ENCODE data around the gene DISP2. TPM values are rescaled to one million over a fixed set of nuclear protein-coding genes. Genes with fewer than 3 reads are reported as not detected.

The DISP2 gene
- total and polyA plus RNA-seq, 9 of the 15 experiments (the other 6 are each of a cell fraction or from before 2014, with no cell fraction given), result 0.06 to 0.89 (median 0.15) TPM; not detected in 1

Other genes with a start within 250 kb of the DISP2 start
Only the 7 nearest of the 15 such genes appear.
- gene ANKRD63, start 75.2 kb upstream of the DISP2 start, total RNA-seq (2014; rRNA removed), result 2.0 and 2.5 TPM in 2 replicates
- not detected in 2 replicates for gene ANKRD63, start 75.2 kb upstream of the DISP2 start, total RNA-seq (2014; rRNA removed; fragmentation: Illumina TruSeq; extraction: Trizol)
- gene ANKRD63, start 75.2 kb upstream of the DISP2 start, total RNA-seq (2015; rRNA removed; fragmentation: Illumina TruSeq; extraction: Trizol), result not detected in 2 replicates
- gene ANKRD63, start 75.2 kb upstream of the DISP2 start, total RNA-seq (2021), result 1.8 and 2.5 TPM in 2 replicates
- 0.19 TPM in 1 of 2 replicates, not detected in the other for gene ANKRD63, start 75.2 kb upstream of the DISP2 start, polyA plus RNA-seq (2011; rRNA removed)
- gene ANKRD63, start 75.2 kb upstream of the DISP2 start, polyA plus RNA-seq (2014; fragmentation: Illumina TruSeq; extraction: Trizol), result not detected in 2 replicates
- not detected for gene ANKRD63, start 75.2 kb upstream of the DISP2 start, polyA plus RNA-seq (2014; fragmentation: Nextera tagmentation; extraction: Ambion mirVana)
- 0.63 and 1.3 TPM in 2 replicates for gene ANKRD63, start 75.2 kb upstream of the DISP2 start, polyA plus RNA-seq (2014; rRNA removed)
- 6.9 and 7.1 TPM in 2 replicates for gene PLCB2, start 50.3 kb upstream of the DISP2 start, total RNA-seq (2014; rRNA removed)
- gene PLCB2, start 50.3 kb upstream of the DISP2 start, total RNA-seq (2014; rRNA removed; fragmentation: Illumina TruSeq; extraction: Trizol), result 3.4 and 4.1 TPM in 2 replicates
- gene PLCB2, start 50.3 kb upstream of the DISP2 start, total RNA-seq (2015; rRNA removed; fragmentation: Illumina TruSeq; extraction: Trizol), result 10.0 and 10.8 TPM in 2 replicates
- 11.2 and 11.6 TPM in 2 replicates for gene PLCB2, start 50.3 kb upstream of the DISP2 start, total RNA-seq (2021)
- gene PLCB2, start 50.3 kb upstream of the DISP2 start, polyA plus RNA-seq (2011; rRNA removed), result 8.0 and 25.4 TPM in 2 replicates
- 9.0 and 9.5 TPM in 2 replicates for gene PLCB2, start 50.3 kb upstream of the DISP2 start, polyA plus RNA-seq (2014; fragmentation: Illumina TruSeq; extraction: Trizol)
- gene PLCB2, start 50.3 kb upstream of the DISP2 start, polyA plus RNA-seq (2014; fragmentation: Nextera tagmentation; extraction: Ambion mirVana), result under 1 TPM; 0.37 to 0.59 TPM
- 12.3 and 13.2 TPM in 2 replicates for gene PLCB2, start 50.3 kb upstream of the DISP2 start, polyA plus RNA-seq (2014; rRNA removed)
- gene INAFM2, start 34.5 kb upstream of the DISP2 start, total RNA-seq (2014; rRNA removed), result 27.1 and 27.8 TPM in 2 replicates
- gene INAFM2, start 34.5 kb upstream of the DISP2 start, total RNA-seq (2014; rRNA removed; fragmentation: Illumina TruSeq; extraction: Trizol), result 29.1 and 30.4 TPM in 2 replicates
- gene INAFM2, start 34.5 kb upstream of the DISP2 start, total RNA-seq (2015; rRNA removed; fragmentation: Illumina TruSeq; extraction: Trizol), result 29.4 and 32.1 TPM in 2 replicates
- gene INAFM2, start 34.5 kb upstream of the DISP2 start, total RNA-seq (2021), result 37.4 and 43.1 TPM in 2 replicates
- 26.7 and 27.9 TPM in 2 replicates for gene INAFM2, start 34.5 kb upstream of the DISP2 start, polyA plus RNA-seq (2011; rRNA removed)
- 20.3 and 25.5 TPM in 2 replicates for gene INAFM2, start 34.5 kb upstream of the DISP2 start, polyA plus RNA-seq (2014; fragmentation: Illumina TruSeq; extraction: Trizol)
- gene INAFM2, start 34.5 kb upstream of the DISP2 start, polyA plus RNA-seq (2014; fragmentation: Nextera tagmentation; extraction: Ambion mirVana), result 10 to 100 TPM; 11.8 to 12.3 TPM
- gene INAFM2, start 34.5 kb upstream of the DISP2 start, polyA plus RNA-seq (2014; rRNA removed), result 27.2 and 28.2 TPM in 2 replicates
- 0.08 TPM in 1 of 2 replicates, not detected in the other for gene CCDC9B, start 17.3 kb upstream of the DISP2 start, total RNA-seq (2014; rRNA removed)
- 0.36 and 0.38 TPM in 2 replicates for gene CCDC9B, start 17.3 kb upstream of the DISP2 start, total RNA-seq (2014; rRNA removed; fragmentation: Illumina TruSeq; extraction: Trizol)
- gene CCDC9B, start 17.3 kb upstream of the DISP2 start, total RNA-seq (2015; rRNA removed; fragmentation: Illumina TruSeq; extraction: Trizol), result 0.26 and 0.47 TPM in 2 replicates
- 0.33 and 0.56 TPM in 2 replicates for gene CCDC9B, start 17.3 kb upstream of the DISP2 start, total RNA-seq (2021)
- gene CCDC9B, start 17.3 kb upstream of the DISP2 start, polyA plus RNA-seq (2011; rRNA removed), result 0.04 TPM in 2 replicates
- gene CCDC9B, start 17.3 kb upstream of the DISP2 start, polyA plus RNA-seq (2014; fragmentation: Illumina TruSeq; extraction: Trizol), result 0.16 and 0.17 TPM in 2 replicates
- under 1 TPM; 0.01 to 0.03 TPM for gene CCDC9B, start 17.3 kb upstream of the DISP2 start, polyA plus RNA-seq (2014; fragmentation: Nextera tagmentation; extraction: Ambion mirVana)
- 0.05 and 0.15 TPM in 2 replicates for gene CCDC9B, start 17.3 kb upstream of the DISP2 start, polyA plus RNA-seq (2014; rRNA removed)
- not detected in 2 replicates for gene PHGR1, start 7.2 kb upstream of the DISP2 start, total RNA-seq (2014; rRNA removed)
- gene PHGR1, start 7.2 kb upstream of the DISP2 start, total RNA-seq (2014; rRNA removed; fragmentation: Illumina TruSeq; extraction: Trizol), result not detected in 2 replicates
- gene PHGR1, start 7.2 kb upstream of the DISP2 start, total RNA-seq (2015; rRNA removed; fragmentation: Illumina TruSeq; extraction: Trizol), result not detected in 2 replicates
- gene PHGR1, start 7.2 kb upstream of the DISP2 start, total RNA-seq (2021), result 0.65 TPM in 1 of 2 replicates, not detected in the other
- not detected in 2 replicates for gene PHGR1, start 7.2 kb upstream of the DISP2 start, polyA plus RNA-seq (2011; rRNA removed)
- not detected in 2 replicates for gene PHGR1, start 7.2 kb upstream of the DISP2 start, polyA plus RNA-seq (2014; fragmentation: Illumina TruSeq; extraction: Trizol)
- gene PHGR1, start 7.2 kb upstream of the DISP2 start, polyA plus RNA-seq (2014; fragmentation: Nextera tagmentation; extraction: Ambion mirVana), result not detected
- not detected in 2 replicates for gene PHGR1, start 7.2 kb upstream of the DISP2 start, polyA plus RNA-seq (2014; rRNA removed)
- 51.4 and 62.3 TPM in 2 replicates for gene KNSTRN, start 24.5 kb downstream of the DISP2 start, total RNA-seq (2014; rRNA removed)
- 88.2 and 99.8 TPM in 2 replicates for gene KNSTRN, start 24.5 kb downstream of the DISP2 start, total RNA-seq (2014; rRNA removed; fragmentation: Illumina TruSeq; extraction: Trizol)
- 85.8 and 87.3 TPM in 2 replicates for gene KNSTRN, start 24.5 kb downstream of the DISP2 start, total RNA-seq (2015; rRNA removed; fragmentation: Illumina TruSeq; extraction: Trizol)
- gene KNSTRN, start 24.5 kb downstream of the DISP2 start, total RNA-seq (2021), result 64.3 and 65.7 TPM in 2 replicates
- gene KNSTRN, start 24.5 kb downstream of the DISP2 start, polyA plus RNA-seq (2011; rRNA removed), result 59.7 and 80.0 TPM in 2 replicates
- gene KNSTRN, start 24.5 kb downstream of the DISP2 start, polyA plus RNA-seq (2014; fragmentation: Illumina TruSeq; extraction: Trizol), result 74.7 and 75.0 TPM in 2 replicates
- gene KNSTRN, start 24.5 kb downstream of the DISP2 start, polyA plus RNA-seq (2014; fragmentation: Nextera tagmentation; extraction: Ambion mirVana), result 10 to 100 TPM; 48.7 to 66.3 TPM
- 61.9 and 63.9 TPM in 2 replicates for gene KNSTRN, start 24.5 kb downstream of the DISP2 start, polyA plus RNA-seq (2014; rRNA removed)
- 2.5 and 3.0 TPM in 2 replicates for gene IVD, start 47.6 kb downstream of the DISP2 start, total RNA-seq (2014; rRNA removed)
- gene IVD, start 47.6 kb downstream of the DISP2 start, total RNA-seq (2014; rRNA removed; fragmentation: Illumina TruSeq; extraction: Trizol), result 2.2 and 2.4 TPM in 2 replicates
- 1.5 and 2.0 TPM in 2 replicates for gene IVD, start 47.6 kb downstream of the DISP2 start, total RNA-seq (2015; rRNA removed; fragmentation: Illumina TruSeq; extraction: Trizol)
- gene IVD, start 47.6 kb downstream of the DISP2 start, total RNA-seq (2021), result 3.6 and 5.6 TPM in 2 replicates
- gene IVD, start 47.6 kb downstream of the DISP2 start, polyA plus RNA-seq (2011; rRNA removed), result 4.5 and 6.9 TPM in 2 replicates
- gene IVD, start 47.6 kb downstream of the DISP2 start, polyA plus RNA-seq (2014; fragmentation: Illumina TruSeq; extraction: Trizol), result 1.1 and 1.4 TPM in 2 replicates
- under 1 TPM; 0.15 to 0.45 TPM for gene IVD, start 47.6 kb downstream of the DISP2 start, polyA plus RNA-seq (2014; fragmentation: Nextera tagmentation; extraction: Ambion mirVana)
- gene IVD, start 47.6 kb downstream of the DISP2 start, polyA plus RNA-seq (2014; rRNA removed), result 2.9 and 3.5 TPM in 2 replicates

All from K562 (cell line).